SK-N-SH (cell line): ENCODE data around the gene NFE2. TPM values are rescaled to one million over a fixed set of nuclear protein-coding genes. Genes with fewer than 3 reads are reported as not detected.

Source experiments
- CTCF ChIA-PET: fragments of 300-600, 350-600 bp; formaldehyde crosslinking; extraction: SDS; loops from one replicate; lab custom pipeline; 2021; lab: Yijun Ruan, JAX
- POLR2A ChIA-PET: fragments of 350-600 bp; sonication (Branson Sonifier 250); formaldehyde crosslinking; extraction: SDS; loops from one replicate; lab custom pipeline; 2020; ENCODE audit warnings: antibody characterized with exemption, inconsistent platforms; lab: Yijun Ruan, JAX
- DNase-seq: peaks from one replicate; pipeline ENCODE4 v3.0.0; 2012
- H2AFZ ChIP-seq: fragments of 200-600 bp; sonication (generic); 2 replicates; pipeline ENCODE4 v1.8.1; 2016; ENCODE audit warnings: antibody characterized with exemption, mild to moderate bottlenecking, low read depth
- H3F3A ChIP-seq: fragments of 200-600 bp; sonication (generic); replicated peaks from 2 replicates; pipeline ENCODE3; 2016; ENCODE audit warnings: antibody characterized with exemption, mild to moderate bottlenecking; ENCODE audit not compliant: insufficient read depth
- H3K27ac ChIP-seq, 2 experiments: fragments of 200-500 bp in 1 of 2; fragments of 200-600 bp in 1 of 2; sonication (Bioruptor generic) in 1 of 2; sonication (generic), shearing (Covaris generic) in 1 of 2; 2 replicates each; pipeline versions ENCODE4 v1.5.1 to v1.6.1; 2014 to 2016; ENCODE audit warnings: low read depth in 2 of 2, inconsistent platforms in 1 of 2, low read length in 1 of 2, mild to moderate bottlenecking in 1 of 2, mixed read lengths in 1 of 2
- H3K27me3 ChIP-seq: fragments of 200-600 bp; sonication (generic), shearing (Covaris generic); 2 replicates; pipeline ENCODE4 v1.6.1; 2016; ENCODE audit warnings: mixed run types; ENCODE audit not compliant: insufficient read depth
- H3K36me3 ChIP-seq, 2 experiments: fragments of 200-500 bp in 1 of 2; fragments of 200-600 bp in 1 of 2; sonication (Bioruptor generic) in 1 of 2; sonication (generic) in 1 of 2; replicated peaks in 1 of 2; 2 replicates each; pipeline versions ENCODE3 to v1.5.1; 2014 to 2016; ENCODE audit warnings: low read length in 1 of 2, mild to moderate bottlenecking in 1 of 2; ENCODE audit not compliant: insufficient read depth in 2 of 2, control insufficient read depth in 1 of 2
- H3K4me1 ChIP-seq, 2 experiments: fragments of 200-500 bp in 1 of 2; fragments of 200-600 bp in 1 of 2; sonication (Bioruptor generic) in 1 of 2; sonication (generic), shearing (Covaris generic) in 1 of 2; 2 replicates each; pipeline versions ENCODE4 v1.5.1 to v1.6.1; 2014 to 2016; ENCODE audit warnings: low read depth in 1 of 2, low read length in 1 of 2, mixed run types in 1 of 2; ENCODE audit not compliant: insufficient read depth in 2 of 2, control insufficient read depth in 1 of 2
- H3K4me2 ChIP-seq: fragments of 200-600 bp; sonication (generic), shearing (Covaris generic); 2 replicates; pipeline ENCODE4 v1.6.1; 2017; ENCODE audit warnings: mixed run types
- H3K4me3 ChIP-seq, 2 experiments: fragments of 200-500 bp in 1 of 2; fragments of 200-600 bp in 1 of 2; sonication (Bioruptor generic) in 1 of 2; sonication (generic), shearing (Covaris generic) in 1 of 2; 2 replicates each; pipeline versions ENCODE4 v1.5.1 to v1.8.1; 2014 to 2016; ENCODE audit warnings: low read depth in 2 of 2, inconsistent platforms in 1 of 2, low read length in 1 of 2, mild to moderate bottlenecking in 1 of 2, mixed read lengths in 1 of 2, moderate library complexity in 1 of 2
- H3K79me2 ChIP-seq: fragments of 200-600 bp; sonication (generic); 2 replicates; pipeline ENCODE4 v1.8.1; 2017; ENCODE audit warnings: mild to moderate bottlenecking; ENCODE audit not compliant: insufficient read depth
- H3K9ac ChIP-seq: fragments of 200-600 bp; sonication (generic); 2 replicates; pipeline ENCODE4 v1.6.1; 2017; ENCODE audit warnings: mixed run types
- H3K9me2 ChIP-seq: fragments of 200-600 bp; sonication (generic); 2 replicates; pipeline ENCODE4 v1.6.1; 2017; ENCODE audit warnings: mixed run types
- H3K9me3 ChIP-seq: fragments of 200-600 bp; sonication (generic); 2 replicates; pipeline ENCODE4 v1.6.1; 2017; ENCODE audit warnings: mixed run types, mild to moderate bottlenecking, moderate library complexity
- H4K20me1 ChIP-seq: fragments of 200-600 bp; sonication (generic); 2 replicates; pipeline ENCODE4 v1.6.1; 2017; ENCODE audit warnings: mild to moderate bottlenecking, mixed run types; ENCODE audit not compliant: insufficient read depth
- CHD2 ChIP-seq: fragments of 150-350 bp; IDR thresholded peaks from 2 replicates; pipeline ENCODE4 v1.6.1; 2018; ENCODE audit warnings: low read length; ENCODE audit not compliant: partially characterized antibody
- ELF1 ChIP-seq: IDR thresholded peaks from 2 replicates; pipeline ENCODE4 v1.4.0; 2012
- EZH2phosphoT487 ChIP-seq: fragments of 200-600 bp; sonication (generic); IDR thresholded peaks from 2 replicates; pipeline ENCODE4 v1.6.1; 2017; ENCODE audit warnings: low read depth, mixed run types, mild to moderate bottlenecking, antibody characterized with exemption, moderate library complexity, borderline replicate concordance
- FOSL2 ChIP-seq: IDR thresholded peaks from 2 replicates; pipeline ENCODE4 v1.4.0; 2012; ENCODE audit warnings: low read depth, mild to moderate bottlenecking, moderate library complexity, borderline replicate concordance
- FOXM1 ChIP-seq: IDR thresholded peaks from 2 replicates; pipeline ENCODE4 v1.4.0; 2012; ENCODE audit warnings: low read depth, mild to moderate bottlenecking
- MXI1 ChIP-seq: IDR thresholded peaks from 2 replicates; pipeline ENCODE4 v1.6.1; 2012; ENCODE audit warnings: mild to moderate bottlenecking, low read depth, low read length, improper control_type of control experiment
- NFIC ChIP-seq: IDR thresholded peaks from 2 replicates; pipeline ENCODE4 v1.4.0; 2012; ENCODE audit warnings: borderline replicate concordance
- PBX3 ChIP-seq: IDR thresholded peaks from 2 replicates; pipeline ENCODE4; 2012
- RCOR1 ChIP-seq: fragments of 150-350 bp; IDR thresholded peaks from 2 replicates; pipeline ENCODE4 v1.6.1; 2017; ENCODE audit warnings: antibody characterized with exemption, low read length
- REST ChIP-seq: IDR thresholded peaks from 2 replicates; pipeline ENCODE4 v1.6.1; 2012; ENCODE audit warnings: mild to moderate bottlenecking, low read depth, low read length, moderate library complexity
- RFX5 ChIP-seq: IDR thresholded peaks from 2 replicates; pipeline ENCODE4 v1.6.1; 2012; ENCODE audit warnings: mild to moderate bottlenecking, improper control_type of control experiment, low read length
- SIN3A ChIP-seq: IDR thresholded peaks from 2 replicates; pipeline ENCODE4 v1.6.1; 2012; ENCODE audit warnings: low read depth, mild to moderate bottlenecking, low read length, moderate library complexity, borderline replicate concordance
- SMC3 ChIP-seq: IDR thresholded peaks from 2 replicates; pipeline ENCODE4 v1.6.1; 2012; ENCODE audit warnings: low read depth, low read length, improper control_type of control experiment
- TAF1 ChIP-seq: IDR thresholded peaks from 2 replicates; pipeline ENCODE4 v1.6.1; 2012; ENCODE audit warnings: low read depth, mild to moderate bottlenecking, low read length, moderate library complexity, borderline replicate concordance
- TCF12 ChIP-seq: IDR thresholded peaks from 2 replicates; pipeline ENCODE4 v1.4.0; 2012
- TEAD4 ChIP-seq: IDR thresholded peaks from 2 replicates; pipeline ENCODE4 v1.4.0; 2012; ENCODE audit warnings: mild to moderate bottlenecking, borderline replicate concordance; ENCODE audit not compliant: insufficient read depth
- USF2 ChIP-seq: fragments of 150-350 bp; IDR thresholded peaks from 2 replicates; pipeline ENCODE4 v1.6.1; 2017; ENCODE audit warnings: antibody characterized with exemption, low read length, low read depth, borderline replicate concordance
- WGBS: methylation state at CpG from one replicate; pipeline ENCODE4 v1.1.6; 2017; ENCODE audit warnings: low lambda C conversion rate; 5-methylcytosine and 5-hydroxymethylcytosine counted together
- polyA plus RNA-seq, 3 experiments: library from polyadenylated mRNA; depleted of rRNA; stranded (reverse); fragments of >200 nt; gene quantifications; 2 replicates each; pipeline ENCODE4 v1.2.3, GENCODE V29; 2012
- TF ChIP-seq, protein P1 (sequence below): fragments of 200-600 bp; sonication (generic); IDR thresholded peaks from 2 replicates; pipeline ENCODE4 v1.6.1; 2017; ENCODE audit warnings: antibody characterized with exemption, mild to moderate bottlenecking, moderate library complexity
- TF ChIP-seq, protein P2 (sequence below): IDR thresholded peaks from 2 replicates; pipeline ENCODE4 v1.4.0; 2012; ENCODE audit warnings: low read depth

NFE2 gene
- polyA plus RNA-seq, 1 of the 3 experiments (the other 2 are of a cell fraction), result 0.25 TPM

- H3K9me3 ChIP-seq, result no peaks in the 10 kb centered on the region
- no peaks in the 10 kb centered on the region for H3K36me3 ChIP-seq
- no peak overlapping the region for H2AFZ ChIP-seq
- no peaks in the 10 kb centered on the region for H3F3A ChIP-seq
- CTCF ChIA-PET, result interaction anchor here (0.8 to 1.9 kb wide), 6 partner anchors 11 to 55 kb away, joined by 3 to 9 read pairs (median 3); partner anchors contain the start of gene COPZ1
- no peak overlapping the region for H3K9ac ChIP-seq
- no peaks in the 10 kb centered on the region for H3K79me2 ChIP-seq
- H3K27me3 ChIP-seq, result no peaks in the 10 kb centered on the region
- POLR2A ChIA-PET, result no interaction called here
- H3K4me1 ChIP-seq, result peaks cover 0 to 7% of the 10 kb centered on the region in 2 experiments; a peak in 1 of 4 replicates
- H3K4me2 ChIP-seq, result no peak overlapping the region
- TF ChIP-seq FOXM1 (no peak), CHD2 (no peak), ELF1 (no peak), MXI1 (no peak), FOSL2 (no peak)
- no peaks in the 10 kb centered on the region for H4K20me1 ChIP-seq
- no peak for DNase-seq
- no peaks in the 10 kb centered on the region for H3K9me2 ChIP-seq
- H3K4me3 ChIP-seq, result no peak overlapping the region
- no peak overlapping the region for H3K27ac ChIP-seq
- 66% methylated on average over 2 of the region's 2 CpGs for WGBS
These were observed 10.2 kb upstream of the NFE2 start for GRCh38 chr12:54311051-54311450.

DNA sequence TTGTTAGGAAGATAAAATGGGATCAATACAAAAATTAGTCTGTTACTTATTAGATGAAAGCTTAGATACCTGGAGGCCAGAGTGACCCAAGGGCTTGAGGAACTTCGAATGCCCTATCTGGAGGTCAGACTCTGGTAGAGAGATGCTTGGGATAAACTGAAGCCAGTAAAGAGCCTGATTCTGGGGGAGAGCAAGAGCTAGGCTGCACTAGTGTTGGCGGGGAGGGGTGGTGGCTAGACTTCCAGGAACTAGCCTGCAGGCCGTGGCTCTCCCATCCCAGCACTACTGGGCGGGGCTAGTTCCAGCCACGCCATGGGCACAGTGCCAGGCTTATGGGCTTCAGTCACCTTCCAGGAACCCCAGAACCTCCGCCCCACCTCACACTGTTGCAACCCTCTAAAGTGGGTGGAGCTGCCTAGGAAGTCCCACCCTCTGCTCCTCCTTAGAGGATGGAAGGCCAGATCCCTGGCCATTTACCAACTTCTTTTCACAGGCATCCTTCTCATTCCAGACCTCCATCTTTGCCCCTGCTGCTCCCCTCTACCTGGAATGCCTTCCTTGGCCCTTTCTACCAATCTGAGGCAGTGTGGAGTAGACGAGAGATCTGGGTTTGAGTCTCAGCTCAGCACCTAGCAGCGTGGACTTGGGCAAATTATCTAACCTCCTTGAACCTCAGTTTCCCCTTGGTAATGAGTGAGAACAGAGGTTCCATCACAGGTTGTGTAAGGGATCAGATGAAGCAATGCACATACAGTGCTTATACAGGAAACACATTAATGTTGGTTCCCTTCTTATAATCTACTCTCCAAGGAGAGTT, 6.3 kb upstream of the NFE2 start:
- Histone ChIP-seq H3K9me2 (no peaks in the 10 kb centered on the region), H3K4me3 (no peak overlapping the region), H3K36me3 (no peaks in the 10 kb centered on the region), H3K27me3 (no peaks in the 10 kb centered on the region; the same call in 1 of the 2 replicates), H2AFZ (no peak overlapping the region), H3K9ac (no peak overlapping the region), H4K20me1 (no peaks in the 10 kb centered on the region), H3K4me1 (peaks cover 0 to 7% of the 10 kb centered on the region in 2 experiments; a peak in 1 of 4 replicates), H3K27ac (no peak overlapping the region), H3K9me3 (no peaks in the 10 kb centered on the region), H3F3A (no peaks in the 10 kb centered on the region), H3K79me2 (no peaks in the 10 kb centered on the region), H3K4me2 (no peak overlapping the region)
- peak; percentile 59 for DNase-seq
- ChIA-PET CTCF (interaction anchor here (0.6 to 1.9 kb wide), 12 partner anchors 13 to 630 kb away, joined by 3 to 13 read pairs (median 4); partner anchors contain the start of genes CBX5 and HOXC10), POLR2A (interaction anchor here (1.3 to 1.6 kb wide), 2 partner anchors 11 to 28 kb away, joined by 3 to 4 read pairs; no protein-coding TSS in a partner anchor)
- 52% methylated on average over 7 of the region's 8 CpGs for WGBS
- TF ChIP-seq SMC3, result no peak
- TF ChIP-seq REST, result no peak
- TF ChIP-seq TAF1, result no peak
- TF ChIP-seq FOXM1, result no peak
- TF ChIP-seq, protein P1, sequence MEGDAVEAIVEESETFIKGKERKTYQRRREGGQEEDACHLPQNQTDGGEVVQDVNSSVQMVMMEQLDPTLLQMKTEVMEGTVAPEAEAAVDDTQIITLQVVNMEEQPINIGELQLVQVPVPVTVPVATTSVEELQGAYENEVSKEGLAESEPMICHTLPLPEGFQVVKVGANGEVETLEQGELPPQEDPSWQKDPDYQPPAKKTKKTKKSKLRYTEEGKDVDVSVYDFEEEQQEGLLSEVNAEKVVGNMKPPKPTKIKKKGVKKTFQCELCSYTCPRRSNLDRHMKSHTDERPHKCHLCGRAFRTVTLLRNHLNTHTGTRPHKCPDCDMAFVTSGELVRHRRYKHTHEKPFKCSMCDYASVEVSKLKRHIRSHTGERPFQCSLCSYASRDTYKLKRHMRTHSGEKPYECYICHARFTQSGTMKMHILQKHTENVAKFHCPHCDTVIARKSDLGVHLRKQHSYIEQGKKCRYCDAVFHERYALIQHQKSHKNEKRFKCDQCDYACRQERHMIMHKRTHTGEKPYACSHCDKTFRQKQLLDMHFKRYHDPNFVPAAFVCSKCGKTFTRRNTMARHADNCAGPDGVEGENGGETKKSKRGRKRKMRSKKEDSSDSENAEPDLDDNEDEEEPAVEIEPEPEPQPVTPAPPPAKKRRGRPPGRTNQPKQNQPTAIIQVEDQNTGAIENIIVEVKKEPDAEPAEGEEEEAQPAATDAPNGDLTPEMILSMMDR, result no peak
- TF ChIP-seq, protein P2, sequence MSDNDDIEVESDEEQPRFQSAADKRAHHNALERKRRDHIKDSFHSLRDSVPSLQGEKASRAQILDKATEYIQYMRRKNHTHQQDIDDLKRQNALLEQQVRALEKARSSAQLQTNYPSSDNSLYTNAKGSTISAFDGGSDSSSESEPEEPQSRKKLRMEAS, result no peak
- TF ChIP-seq PBX3, result no peak
- TF ChIP-seq RCOR1, result no peak
- TF ChIP-seq SIN3A, result no peak
- no peak for TF ChIP-seq NFIC
- no peak for TF ChIP-seq TCF12
- TF ChIP-seq USF2, result no peak
- no peak for TF ChIP-seq EZH2phosphoT487
- TF ChIP-seq RFX5, result no peak
- TF ChIP-seq TEAD4, result no peak
